Activated CD8-positive, alpha-beta T cell treated with anti-CD3 and anti-CD28 coated beads for 36 hours (primary cell): Measurements from ENCODE around the gene IZUMO1. TPM values are rescaled to one million over a fixed set of nuclear protein-coding genes. Genes with fewer than 3 reads are reported as not detected.

ENCODE experiments used
- ATAC-seq: fragments of 200-7000 bp; cut with Tn5 transposase; one replicate; pipeline ENCODE4 v1.10.0; 2021; ENCODE audit warnings: mild to moderate bottlenecking, moderate library complexity
- CTCF ChIA-PET: fragments of 350-600 bp; sonication (Branson Sonifier 250); formaldehyde crosslinking; loops from one replicate; lab custom pipeline; 2021; ENCODE audit warnings: antibody characterized with exemption; lab: Charles Lee
- POLR2A ChIA-PET: fragments of 350-600 bp; sonication (Branson Sonifier 250); formaldehyde crosslinking; loops from one replicate; lab custom pipeline; 2021; ENCODE audit warnings: antibody characterized with exemption; lab: Charles Lee
- DNase-seq: peaks from one replicate; pipeline ENCODE4 v3.0.0-alpha.2; 2020
- H3K27ac Mint-ChIP-seq: one replicate; pipeline ENCODE4 v1.8.0; 2021; ENCODE audit warnings: mild to moderate bottlenecking, mixed read lengths
- H3K27me3 Mint-ChIP-seq: one replicate; pipeline ENCODE4 v1.8.0; 2021; ENCODE audit warnings: mixed read lengths
- H3K36me3 Mint-ChIP-seq: one replicate; pipeline ENCODE4 v1.8.0; 2021; ENCODE audit warnings: low read depth, mixed read lengths
- H3K4me1 Mint-ChIP-seq: one replicate; pipeline ENCODE4 v1.8.0; 2021; ENCODE audit warnings: low read depth, mixed read lengths
- H3K4me3 Mint-ChIP-seq: one replicate; pipeline ENCODE4 v1.8.0; 2021; ENCODE audit warnings: mild to moderate bottlenecking, moderate library complexity, mixed read lengths
- H3K9me3 Mint-ChIP-seq: one replicate; pipeline ENCODE4 v1.8.0; 2021; ENCODE audit warnings: mixed read lengths
- CTCF ChIP-seq: fragments of 200-600 bp; IDR thresholded peaks from one replicate; pipeline ENCODE4 v1.8.0; 2022; ENCODE audit warnings: antibody characterized with exemption, mild to moderate bottlenecking
- intact Hi-C: fragments of 100-400 bp; cut with micrococcal nuclease; formaldehyde crosslinking; loops from one replicate; pipeline ENCODE4 v1.10.0; 2022
- total RNA-seq, 2 experiments: library from RNA; stranded (reverse); gene quantifications; one replicate each; pipeline ENCODE4 v1.2.3, GENCODE V29; 2021

The IZUMO1 gene
- total RNA-seq, 2 experiments from 2014 or later, result not detected

- DNase-seq (no peak), ATAC-seq (no peak)
- H3K4me1 Mint-ChIP-seq, result peaks cover 9% of the 10 kb centered on the region
- no peak within 1 kb of the TSS for H3K27ac Mint-ChIP-seq
- POLR2A ChIA-PET, result no interaction called here
- TF ChIP-seq CTCF, result no peak
- no peak within 1 kb of the TSS for H3K4me3 Mint-ChIP-seq
- no peaks in the 10 kb centered on the region for H3K9me3 Mint-ChIP-seq
- intact Hi-C loops, result no loop called here
- no peaks in the 10 kb centered on the region for H3K36me3 Mint-ChIP-seq
- CTCF ChIA-PET, result no interaction called here
- peaks cover 28% of the 10 kb centered on the region for H3K27me3 Mint-ChIP-seq
These were observed 8.5 kb upstream of the IZUMO1 start, which contains the start of gene FGF21 for GRCh38 chr19:48755084-48755641. FGF21 (plus strand) TSS chr19:48755524; CDS start chr19:48756237, 713 bp downstream.

GRCh38 chr19:48752496-48753365 lies 6.0 kb upstream of the IZUMO1 start, which contains the start of gene FUT1:
FUT1 (minus strand) TSS chr19:48752641; CDS start chr19:48751281, 1,360 bp downstream.
- Mint-ChIP-seq H3K4me3 (peak within 1 kb of the TSS; percentile 42), H3K27ac (no peak within 1 kb of the TSS), H3K36me3 (no peaks in the 10 kb centered on the region), H3K27me3 (peaks cover 28% of the 10 kb centered on the region), H3K9me3 (no peaks in the 10 kb centered on the region), H3K4me1 (peaks cover 9% of the 10 kb centered on the region)
- POLR2A ChIA-PET, result interaction anchor here (1.5 kb wide), 1 partner anchor 14 kb away, joined by 4 read pairs; no protein-coding TSS in a partner anchor
- ATAC-seq, result peak; percentile 80
- CTCF ChIA-PET, result no interaction called here
- intact Hi-C loops, result no loop called here
- no peak for TF ChIP-seq CTCF
- peak; percentile 61 for DNase-seq

GRCh38 chr19:48751845-48752495 lies 5.3 kb upstream of the IZUMO1 start:
- peak overlapping the region; percentile 42 for H3K4me3 Mint-ChIP-seq
- peaks cover 28% of the 10 kb centered on the region for H3K27me3 Mint-ChIP-seq
- peak; percentile 39 for DNase-seq
- H3K36me3 Mint-ChIP-seq, result no peaks in the 10 kb centered on the region
- ChIA-PET POLR2A (interaction anchor here (1.5 kb wide), 1 partner anchor 13 kb away, joined by 4 read pairs; no protein-coding TSS in a partner anchor), CTCF (no interaction called here)
- H3K27ac Mint-ChIP-seq, result no peak overlapping the region
- intact Hi-C loops, result no loop called here
- peaks cover 11% of the 10 kb centered on the region for H3K4me1 Mint-ChIP-seq
- no peaks in the 10 kb centered on the region for H3K9me3 Mint-ChIP-seq
- TF ChIP-seq CTCF, result no peak
- no peak for ATAC-seq

GRCh38 chr19:48750771-48751504 lies 4.2 kb upstream of the IZUMO1 start:
- POLR2A ChIA-PET, result interaction anchor here (0.9 to 1.5 kb wide), 2 partner anchors 12 to 93 kb away, joined by 3 to 4 read pairs; no protein-coding TSS in a partner anchor
- Mint-ChIP-seq H3K36me3 (no peaks in the 10 kb centered on the region), H3K4me3 (no peak overlapping the region), H3K4me1 (peaks cover 15% of the 10 kb centered on the region), H3K9me3 (no peaks in the 10 kb centered on the region), H3K27ac (no peak overlapping the region), H3K27me3 (peaks cover 33% of the 10 kb centered on the region)
- no peak for DNase-seq
- no peak for ATAC-seq
- TF ChIP-seq CTCF, result no peak
- CTCF ChIA-PET, result no interaction called here
- intact Hi-C loops, result no loop called here
